Measurements from ENCODE around the gene PFDN1. TPM values are rescaled to one million over a fixed set of nuclear protein-coding genes. Genes with fewer than 3 reads are reported as not detected.

The PFDN1 gene
- total RNA-seq, 1 experiment from 2014 or later = 94.1 TPM

GRCh38 chr5:140217299-140218026 is 85.4 kb downstream of the PFDN1 start:
- Histone ChIP-seq H3K27me3 (replicated peaks; ENCODE audit: insufficient read depth, low read depth, low read length, poor library complexity) (no peaks in the 10 kb centered on the region), H3K9me3 (ENCODE audit: low read depth, low read length, poor library complexity, severe bottlenecking) (no peaks in the 10 kb centered on the region), H3K36me3 (ENCODE audit: insufficient read depth, low read length, poor library complexity, severe bottlenecking) (no peaks in the 10 kb centered on the region), H3K4me1 (ENCODE audit: insufficient read depth, low read length, poor library complexity, severe bottlenecking) (peaks cover 14% of the 10 kb centered on the region), H3K27ac (ENCODE audit: low read depth, low read length, poor library complexity, severe bottlenecking) (no peak overlapping the region), H3K4me3 (ENCODE audit: low read depth, low read length, poor library complexity, severe bottlenecking) (no peak overlapping the region)
- BruUV-seq (replicated peaks) = no TSS peak
- ChIA-PET POLR2A (ENCODE audit: low non-redundant PET) (no interaction called here), CTCF (interaction anchor here (0.6 kb wide), 1 partner anchor 60 kb away, joined by 3 read pairs; no protein-coding TSS in a partner anchor)
- TF ChIP-seq CTCF (conservative IDR thresholded peaks at IDR 0.05; ENCODE audit: low read depth, low read length) (no peak), EZH2 (IDR thresholded peaks at IDR 0.05; ENCODE audit: borderline replicate concordance, low read depth, low read length, poor library complexity, severe bottlenecking) (no peak)
- intact Hi-C loops (cut with micrococcal nuclease; ENCODE audit: unreplicated experiment) = no loop called here
- DNase-seq (ENCODE audit: low spot score) = no peak

- TF ChIP-seq CTCF (conservative IDR thresholded peaks at IDR 0.05; ENCODE audit: low read depth, low read length) (no peak), EZH2 (IDR thresholded peaks at IDR 0.05; ENCODE audit: borderline replicate concordance, low read depth, low read length, poor library complexity, severe bottlenecking) (no peak)
- Histone ChIP-seq H3K4me3 (ENCODE audit: low read depth, low read length, poor library complexity, severe bottlenecking) (no peak overlapping the region), H3K9me3 (ENCODE audit: low read depth, low read length, poor library complexity, severe bottlenecking) (no peaks in the 10 kb centered on the region), H3K4me1 (ENCODE audit: insufficient read depth, low read length, poor library complexity, severe bottlenecking) (peaks cover 14% of the 10 kb centered on the region), H3K27me3 (replicated peaks; ENCODE audit: insufficient read depth, low read depth, low read length, poor library complexity) (no peaks in the 10 kb centered on the region), H3K36me3 (ENCODE audit: insufficient read depth, low read length, poor library complexity, severe bottlenecking) (no peaks in the 10 kb centered on the region), H3K27ac (ENCODE audit: low read depth, low read length, poor library complexity, severe bottlenecking) (no peak overlapping the region)
- POLR2A ChIA-PET (ENCODE audit: low non-redundant PET) = no interaction called here
- no peak for DNase-seq (ENCODE audit: low spot score)
- CTCF ChIA-PET = interaction anchor here (0.6 kb wide), 1 partner anchor 59 kb away, joined by 3 read pairs; no protein-coding TSS in a partner anchor
- BruUV-seq (replicated peaks) = no TSS peak
- intact Hi-C loops (cut with micrococcal nuclease; ENCODE audit: unreplicated experiment) = no loop called here
Observed at GRCh38 chr5:140216478-140217074, 86.3 kb downstream of the PFDN1 start.

GRCh38 chr5:140215276-140215675 is 87.6 kb downstream of the PFDN1 start:
- ChIA-PET POLR2A (ENCODE audit: low non-redundant PET) (no interaction called here), CTCF (no interaction called here)
- intact Hi-C loops (cut with micrococcal nuclease; ENCODE audit: unreplicated experiment) = no loop called here
- no peaks in the 10 kb centered on the region for H3K27me3 ChIP-seq (replicated peaks; ENCODE audit: insufficient read depth, low read depth, low read length, poor library complexity)
- H3K4me3 ChIP-seq (ENCODE audit: low read depth, low read length, poor library complexity, severe bottlenecking) = no peak overlapping the region
- H3K36me3 ChIP-seq (ENCODE audit: insufficient read depth, low read length, poor library complexity, severe bottlenecking) = no peaks in the 10 kb centered on the region
- no peaks in the 10 kb centered on the region for H3K9me3 ChIP-seq (ENCODE audit: low read depth, low read length, poor library complexity, severe bottlenecking)
- BruUV-seq (replicated peaks) = no TSS peak
- no peak overlapping the region for H3K27ac ChIP-seq (ENCODE audit: low read depth, low read length, poor library complexity, severe bottlenecking)
- peaks cover 4% of the 10 kb centered on the region for H3K4me1 ChIP-seq (ENCODE audit: insufficient read depth, low read length, poor library complexity, severe bottlenecking)
- no peak for DNase-seq (ENCODE audit: low spot score)
- no peak for TF ChIP-seq EZH2 (IDR thresholded peaks at IDR 0.05; ENCODE audit: borderline replicate concordance, low read depth, low read length, poor library complexity, severe bottlenecking)
- TF ChIP-seq CTCF (conservative IDR thresholded peaks at IDR 0.05; ENCODE audit: low read depth, low read length) = no peak

All from A673 (cell line).